ENCODE measurements around the gene DOLPP1.

GRCh38 chr9:129077236-129077635 lies 3.7 kb upstream of the DOLPP1 start:
- TF ChIP-seq ELF1 (IDR thresholded peaks at IDR 0.05) = no peak
- TF ChIP-seq YY1 (IDR thresholded peaks at IDR 0.05; ENCODE audit: low read depth) = no peak
- no peak for TF ChIP-seq REST (IDR thresholded peaks at IDR 0.05; ENCODE audit: low read depth, low read length)

All from SK-N-SH (cell line).